Measurements from ENCODE around the gene LZTR1. TPM values are rescaled to one million over a fixed set of nuclear protein-coding genes. Genes with fewer than 3 reads are reported as not detected.

The LZTR1 gene
- polyA plus RNA-seq, 1 experiment, result 28.3 TPM

GRCh38 chr22:20992456-20993303 lies 10.6 kb downstream of the LZTR1 start:
- ChIA-PET POLR2A (no interaction called here), CTCF (no interaction called here)
- Histone ChIP-seq H3K9me3 (ENCODE audit: control insufficient read depth, insufficient read depth, low read length) (no peaks in the 10 kb centered on the region; the same call in 1 of the 2 replicates), H3K27me3 (ENCODE audit: control insufficient read depth, insufficient read depth, low read length) (no peaks in the 10 kb centered on the region), H3K4me3 (ENCODE audit: low read depth, low read length) (no peak overlapping the region), H3K27ac (ENCODE audit: low read depth, low read length) (no peak overlapping the region)
- DNase-seq (ENCODE audit: low read depth, low spot score), result no peak
- TF ChIP-seq CTCF (IDR thresholded peaks at IDR 0.05; ENCODE audit: low read depth, low read length), result no peak

DNA sequence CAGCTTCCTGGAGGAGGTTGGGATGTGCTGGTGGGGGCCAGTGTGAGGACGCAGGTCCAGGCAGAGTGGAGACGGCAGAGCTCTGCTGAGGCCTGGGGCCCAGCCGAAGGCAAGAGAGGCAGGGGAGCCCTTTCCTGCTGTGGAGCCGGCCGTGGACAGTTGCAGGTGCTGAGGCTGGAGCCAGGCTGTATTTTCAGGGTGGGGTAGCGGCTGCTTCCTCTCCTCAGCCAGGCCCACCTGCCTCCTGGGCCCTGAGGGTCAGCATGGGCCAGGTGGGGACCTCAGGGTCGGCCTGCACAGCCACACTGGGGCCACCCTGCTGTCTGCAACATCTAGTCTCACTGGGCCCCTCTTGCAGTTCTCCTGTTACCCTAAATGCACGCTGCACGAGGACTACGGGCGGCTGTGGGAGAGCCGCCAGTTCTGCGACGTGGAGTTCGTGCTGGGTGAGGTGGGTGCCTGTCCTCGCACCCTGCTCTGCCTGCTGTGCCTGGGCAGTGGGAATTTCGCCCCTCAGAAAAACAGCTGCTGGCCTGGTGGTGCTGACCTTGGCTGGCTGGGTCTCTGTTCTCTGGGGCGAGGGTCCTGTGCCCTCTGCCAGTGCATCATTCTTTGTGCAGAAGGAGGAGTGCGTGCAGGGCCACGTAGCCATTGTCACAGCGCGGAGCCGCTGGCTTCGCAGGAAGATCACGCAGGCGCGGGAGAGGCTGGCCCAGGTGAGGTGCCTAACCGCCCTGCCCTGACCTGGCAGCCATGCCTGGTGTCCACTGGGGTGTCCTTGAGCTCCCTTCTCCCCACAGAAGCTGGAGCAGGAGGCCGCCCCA lies 11.4 kb downstream of the LZTR1 start:
- no peaks in the 10 kb centered on the region; the same call in 1 of the 2 replicates for H3K9me3 ChIP-seq (ENCODE audit: control insufficient read depth, insufficient read depth, low read length)
- POLR2A ChIA-PET, result no interaction called here
- no peak for TF ChIP-seq CTCF (IDR thresholded peaks at IDR 0.05; ENCODE audit: low read depth, low read length)
- no peak for DNase-seq (ENCODE audit: low read depth, low spot score)
- H3K27me3 ChIP-seq (ENCODE audit: control insufficient read depth, insufficient read depth, low read length), result no peaks in the 10 kb centered on the region
- H3K4me3 ChIP-seq (ENCODE audit: low read depth, low read length), result no peak overlapping the region
- CTCF ChIA-PET, result no interaction called here
- H3K27ac ChIP-seq (ENCODE audit: low read depth, low read length), result no peak overlapping the region

- Histone ChIP-seq H3K4me3 (ENCODE audit: low read depth, low read length) (no peak overlapping the region), H3K27me3 (ENCODE audit: control insufficient read depth, insufficient read depth, low read length) (no peaks in the 10 kb centered on the region), H3K9me3 (ENCODE audit: control insufficient read depth, insufficient read depth, low read length) (no peaks in the 10 kb centered on the region; the same call in 1 of the 2 replicates), H3K27ac (ENCODE audit: low read depth, low read length) (no peak overlapping the region)
- ChIA-PET POLR2A (interaction anchor here (0.9 kb wide), 1 partner anchor 12 kb away, joined by 3 read pairs; the partner anchor contains the start of gene LZTR1), CTCF (no interaction called here)
- DNase-seq (ENCODE audit: low read depth, low spot score), result no peak
- TF ChIP-seq CTCF (IDR thresholded peaks at IDR 0.05; ENCODE audit: low read depth, low read length), result no peak
Measured at GRCh38 chr22:20994128-20994901, 12.2 kb downstream of the LZTR1 start.

- POLR2A ChIA-PET, result interaction anchor here (0.9 kb wide), 1 partner anchor 13 kb away, joined by 3 read pairs; the partner anchor contains the start of gene LZTR1
Measured at GRCh38 chr22:20994902-20995241, 12.8 kb downstream of the LZTR1 start.

More at GRCh38 chr22:20994902-20995241, 12.8 kb downstream of the LZTR1 start:
- Histone ChIP-seq H3K4me3 (ENCODE audit: low read depth, low read length) (no peak overlapping the region), H3K27ac (ENCODE audit: low read depth, low read length) (no peak overlapping the region), H3K9me3 (ENCODE audit: control insufficient read depth, insufficient read depth, low read length) (no peaks in the 10 kb centered on the region; the same call in 1 of the 2 replicates), H3K27me3 (ENCODE audit: control insufficient read depth, insufficient read depth, low read length) (no peaks in the 10 kb centered on the region)
- TF ChIP-seq CTCF (IDR thresholded peaks at IDR 0.05; ENCODE audit: low read depth, low read length), result no peak
- no peak for DNase-seq (ENCODE audit: low read depth, low spot score)
- CTCF ChIA-PET, result no interaction called here
